Measurements from ENCODE around the gene NACC2. TPM values are rescaled to one million over a fixed set of nuclear protein-coding genes. Genes with fewer than 3 reads are reported as not detected.

The NACC2 gene
- total RNA-seq, 4 donors from 2014 or later, result 22.2 to 64.3 (median 26.5) TPM

- DNase-seq, result no peak
- no peaks in the 10 kb centered on the region for H3K9me3 ChIP-seq
- H3K27ac ChIP-seq, result peak overlapping the region; percentile 93 to 97 (median 94)
- peaks cover 9 to 19% (median 16%) of the 10 kb centered on the region in 4 donors for H3K4me1 ChIP-seq
- H3K36me3 ChIP-seq, result no peaks in the 10 kb centered on the region
- no peaks in the 10 kb centered on the region for H3K27me3 ChIP-seq
- TF ChIP-seq EP300 (IDR thresholded peaks at IDR 0.05; ENCODE audit: low read depth) (no peak), CTCF (IDR thresholded peaks at IDR 0.05) (no peak), POLR2AphosphoS5 (IDR thresholded peaks at IDR 0.05) (no peak), POLR2A (IDR thresholded peaks at IDR 0.05) (no peak)
- H3K4me3 ChIP-seq, result peak overlapping the region; percentile 86 to 98 (median 92)
- WGBS, 2 donors (ENCODE audit: low coverage in 1 of 2), result 31 to 50% methylated on average over 4 to 9 of the region's 9 CpGs
- intact Hi-C loops (cut with DNase I; ENCODE audit: low total_unique reads), result loop anchor here (1.0 kb wide), 1 partner anchor 51 kb away; no protein-coding TSS in a partner anchor
- in situ Hi-C loops (cut with MboI; ENCODE audit: low pct_ligation_motif_present in 1 of 4, low pct_unique_long_range_greater_than_20kb in 1 of 4, low sequenced_read_pairs in 3 of 4), result loop anchor here in 3 of 4 donors (5.0 to 10.0 kb wide), 3 partner anchors 95 to 165 kb away; no protein-coding TSS in a partner anchor
Observed at GRCh38 chr9:135959814-135960213, 135.3 kb downstream of the NACC2 start.

- Histone ChIP-seq H3K4me1 (peaks cover 9 to 19% (median 16%) of the 10 kb centered on the region in 4 donors), H3K36me3 (peaks cover 0 to 8% (median 1%) of the 10 kb centered on the region in 4 donors), H3K9me3 (no peaks in the 10 kb centered on the region), H3K27me3 (no peaks in the 10 kb centered on the region), H3K4me3 (no peak overlapping the region), H3K27ac (no peak overlapping the region)
- no peak for TF ChIP-seq EP300 (IDR thresholded peaks at IDR 0.05; ENCODE audit: low read depth)
- TF ChIP-seq POLR2AphosphoS5 (IDR thresholded peaks at IDR 0.05), result no peak
- no peak for TF ChIP-seq POLR2A (IDR thresholded peaks at IDR 0.05)
- TF ChIP-seq CTCF (IDR thresholded peaks at IDR 0.05), result no peak
- in situ Hi-C loops (cut with MboI; ENCODE audit: low pct_ligation_motif_present in 1 of 4, low pct_unique_long_range_greater_than_20kb in 1 of 4, low sequenced_read_pairs in 3 of 4) (loop anchor here in 1 of 4 donors (10.0 kb wide), 1 partner anchor 94 kb away; no protein-coding TSS in a partner anchor), intact Hi-C loops (cut with DNase I; ENCODE audit: low total_unique reads) (no loop called here)
- 87 to 92% methylated on average over 2 to 12 of the region's 12 CpGs for WGBS, 2 donors (ENCODE audit: low coverage in 1 of 2)
- DNase-seq, result no peak
Observed at GRCh38 chr9:135958485-135958884, 136.6 kb downstream of the NACC2 start.

GRCh38 chr9:135957431-135957830 lies 137.7 kb downstream of the NACC2 start:
- intact Hi-C loops (cut with DNase I; ENCODE audit: low total_unique reads) (loop anchor here (2.0 kb wide), 1 partner anchor 51 kb away; the partner anchor contains the start of gene CAMSAP1), in situ Hi-C loops (cut with MboI; ENCODE audit: low pct_ligation_motif_present in 1 of 4, low pct_unique_long_range_greater_than_20kb in 1 of 4, low sequenced_read_pairs in 3 of 4) (loop anchor here in 1 of 4 donors (10.0 kb wide), 1 partner anchor 93 kb away; no protein-coding TSS in a partner anchor)
- Histone ChIP-seq H3K36me3 (peaks cover 0 to 17% (median 6%) of the 10 kb centered on the region in 4 donors), H3K9me3 (no peaks in the 10 kb centered on the region), H3K27ac (no peak overlapping the region), H3K4me3 (no peak overlapping the region), H3K4me1 (peaks cover 9 to 19% (median 16%) of the 10 kb centered on the region in 4 donors), H3K27me3 (no peaks in the 10 kb centered on the region)
- DNase-seq, result no peak
- WGBS, 2 donors (ENCODE audit: low coverage in 1 of 2), result 92 to 94% methylated on average over 3 to 9 of the region's 9 CpGs
- TF ChIP-seq POLR2AphosphoS5 (IDR thresholded peaks at IDR 0.05), result no peak
- no peak for TF ChIP-seq CTCF (IDR thresholded peaks at IDR 0.05)
- no peak for TF ChIP-seq EP300 (IDR thresholded peaks at IDR 0.05; ENCODE audit: low read depth)
- TF ChIP-seq POLR2A (IDR thresholded peaks at IDR 0.05), result no peak

- WGBS, 2 donors (ENCODE audit: low coverage in 1 of 2), result 91% methylated on average over 8 of the region's 8 CpGs; no CpG with 5 or more reads in 1 of the 2 donors
- TF ChIP-seq CTCF (IDR thresholded peaks at IDR 0.05), result no peak
- TF ChIP-seq POLR2A (IDR thresholded peaks at IDR 0.05), result no peak
- no peak for TF ChIP-seq EP300 (IDR thresholded peaks at IDR 0.05; ENCODE audit: low read depth)
- TF ChIP-seq POLR2AphosphoS5 (IDR thresholded peaks at IDR 0.05), result no peak
- no peak overlapping the region for H3K27ac ChIP-seq
- H3K4me3 ChIP-seq, result no peak overlapping the region
- DNase-seq, result no peak
- in situ Hi-C loops (cut with MboI; ENCODE audit: low pct_ligation_motif_present in 1 of 4, low pct_unique_long_range_greater_than_20kb in 1 of 4, low sequenced_read_pairs in 3 of 4) (loop anchor here in 1 of 4 donors (10.0 kb wide), 1 partner anchor 92 kb away; no protein-coding TSS in a partner anchor), intact Hi-C loops (cut with DNase I; ENCODE audit: low total_unique reads) (loop anchor here (2.0 kb wide), 1 partner anchor 50 kb away; the partner anchor contains the start of gene CAMSAP1)
- H3K9me3 ChIP-seq, result no peaks in the 10 kb centered on the region
- H3K27me3 ChIP-seq, result no peaks in the 10 kb centered on the region
- H3K4me1 ChIP-seq, result peaks cover 9 to 19% (median 16%) of the 10 kb centered on the region in 4 donors
- peaks cover 0 to 23% (median 6%) of the 10 kb centered on the region in 4 donors for H3K36me3 ChIP-seq
Observed at GRCh38 chr9:135956802-135957174, 138.3 kb downstream of the NACC2 start.

Other genes starting within 250 kb of the NACC2 start
- 10 to 100 TPM; 17.3 to 88.0 (median 23.8) TPM for gene CAMSAP1, start 187.7 kb downstream of the NACC2 start, total RNA-seq
- 10 to 100 TPM; 42.6 to 91.9 (median 62.9) TPM for gene UBAC1, start 133.9 kb downstream of the NACC2 start, total RNA-seq
- 100 to 1,000 TPM in 2 of 4 donors, 10 to 100 TPM in 2; 50.3 to 187 (median 86.6) TPM for gene TMEM250, start 23.6 kb upstream of the NACC2 start, total RNA-seq
- not detected for gene LHX3, start 109.8 kb upstream of the NACC2 start, total RNA-seq
- 10 to 100 TPM in 1 of 4 donors, 1 to 10 TPM in 3; 3.7 to 18.1 (median 4.8) TPM for gene QSOX2, start 150.5 kb upstream of the NACC2 start, total RNA-seq
- 1 to 10 TPM in 1 of 4 donors, under 1 TPM in 2, not detected in 1; 0.40 to 1.1 (median 0.41) TPM for gene CCDC187, start 208.8 kb upstream of the NACC2 start, total RNA-seq
- gene GPSM1, start 232.2 kb upstream of the NACC2 start, total RNA-seq, result 1 to 10 TPM; 2.3 to 8.6 (median 7.0) TPM